NT2/D1 (cell line): Measurements from ENCODE around the gene DLX2.

Experiments used
- SUZ12 ChIP-seq: IDR thresholded peaks from 2 replicates; pipeline ENCODE4 v1.6.1; 2011; ENCODE audit not compliant: insufficient read length, insufficient read depth; ENCODE audit errors: extremely low read depth
- YY1 ChIP-seq: IDR thresholded peaks from 2 replicates; pipeline ENCODE4 v1.6.1; 2011; ENCODE audit not compliant: insufficient read length, insufficient read depth
- ZNF274 ChIP-seq: IDR thresholded peaks from 2 replicates; pipeline ENCODE4 v1.6.1; 2011; ENCODE audit warnings: mild to moderate bottlenecking, low read depth, low read length

- no peak for TF ChIP-seq YY1
- no peak for TF ChIP-seq ZNF274
- no peak for TF ChIP-seq SUZ12
Observed at GRCh38 chr2:172070936-172071335, 31.8 kb downstream of the DLX2 start.
